DND-41 (cell line): Measurements from ENCODE around the gene RAD51B.

ENCODE experiments used
- ATAC-seq: fragments of 200-7000 bp; cut with Tn5 transposase; 3 replicates; pipeline ENCODE4 v1.9.1; 2021; ENCODE audit warnings: low read depth; ENCODE audit not compliant: insufficient read depth
- DNase-seq: peaks from one replicate; pipeline ENCODE4 v3.0.0-alpha.2; 2020
- H2AFZ ChIP-seq: 2 replicates; pipeline ENCODE4 v1.6.0; 2012; ENCODE audit warnings: low read depth, low read length
- H3K27ac ChIP-seq: 2 replicates; pipeline ENCODE4 v1.5.1; 2012; ENCODE audit warnings: low read length, inconsistent platforms
- H3K27me3 ChIP-seq: fragments of 200-600 bp; sonication (generic); 2 replicates; pipeline ENCODE4 v1.6.0; 2012; ENCODE audit warnings: low read length, mild to moderate bottlenecking, inconsistent platforms; ENCODE audit not compliant: insufficient read depth, poor library complexity
- H3K36me3 ChIP-seq: 2 replicates; pipeline ENCODE4 v1.5.1; 2012; ENCODE audit warnings: low read length, inconsistent platforms; ENCODE audit not compliant: insufficient read depth
- H3K4me1 ChIP-seq: 2 replicates; pipeline ENCODE4 v1.5.1; 2012; ENCODE audit warnings: mild to moderate bottlenecking, low read length; ENCODE audit not compliant: insufficient read depth
- H3K4me2 ChIP-seq: 2 replicates; pipeline ENCODE4 v1.6.0; 2012; ENCODE audit warnings: mild to moderate bottlenecking, moderate library complexity, low read length, inconsistent platforms; ENCODE audit not compliant: insufficient read depth
- H3K4me3 ChIP-seq, 2 experiments: fragments of 200-600 bp in 1 of 2; shearing (Covaris generic) in 1 of 2; 2 replicates each; pipeline ENCODE4 v1.5.1; 2012 to 2016; ENCODE audit warnings: inconsistent platforms in 2 of 2, low read length in 2 of 2, mild to moderate bottlenecking in 2 of 2, low read depth in 1 of 2, moderate library complexity in 1 of 2
- H3K79me2 ChIP-seq: 2 replicates; pipeline ENCODE4 v1.6.0; 2012; ENCODE audit warnings: low read length, inconsistent platforms; ENCODE audit not compliant: insufficient read depth
- H3K9ac ChIP-seq: 2 replicates; pipeline ENCODE4 v1.6.0; 2012; ENCODE audit warnings: low read depth, mild to moderate bottlenecking, inconsistent platforms, low read length, moderate library complexity
- H3K9me3 ChIP-seq: 2 replicates; pipeline ENCODE4 v1.5.1; 2012; ENCODE audit warnings: low read length, moderate library complexity, mild to moderate bottlenecking, inconsistent platforms; ENCODE audit not compliant: insufficient read depth, severe bottlenecking
- H4K20me1 ChIP-seq: 2 replicates; pipeline ENCODE4 v1.6.0; 2012; ENCODE audit warnings: low read length; ENCODE audit not compliant: insufficient read depth
- EZH2 ChIP-seq: IDR thresholded peaks from 3 replicates; pipeline ENCODE4 v1.6.1; 2012; ENCODE audit warnings: borderline replicate concordance, low read depth, mild to moderate bottlenecking, moderate library complexity, low read length, inconsistent platforms; ENCODE audit not compliant: severe bottlenecking
- TF ChIP-seq, protein P1 (sequence below): IDR thresholded peaks from 2 replicates; pipeline ENCODE4 v1.5.1; 2012; ENCODE audit warnings: borderline replicate concordance, low read length, moderate library complexity, mild to moderate bottlenecking; ENCODE audit not compliant: poor library complexity, severe bottlenecking; ENCODE audit errors: extremely low read depth

The RAD51B gene

DNA sequence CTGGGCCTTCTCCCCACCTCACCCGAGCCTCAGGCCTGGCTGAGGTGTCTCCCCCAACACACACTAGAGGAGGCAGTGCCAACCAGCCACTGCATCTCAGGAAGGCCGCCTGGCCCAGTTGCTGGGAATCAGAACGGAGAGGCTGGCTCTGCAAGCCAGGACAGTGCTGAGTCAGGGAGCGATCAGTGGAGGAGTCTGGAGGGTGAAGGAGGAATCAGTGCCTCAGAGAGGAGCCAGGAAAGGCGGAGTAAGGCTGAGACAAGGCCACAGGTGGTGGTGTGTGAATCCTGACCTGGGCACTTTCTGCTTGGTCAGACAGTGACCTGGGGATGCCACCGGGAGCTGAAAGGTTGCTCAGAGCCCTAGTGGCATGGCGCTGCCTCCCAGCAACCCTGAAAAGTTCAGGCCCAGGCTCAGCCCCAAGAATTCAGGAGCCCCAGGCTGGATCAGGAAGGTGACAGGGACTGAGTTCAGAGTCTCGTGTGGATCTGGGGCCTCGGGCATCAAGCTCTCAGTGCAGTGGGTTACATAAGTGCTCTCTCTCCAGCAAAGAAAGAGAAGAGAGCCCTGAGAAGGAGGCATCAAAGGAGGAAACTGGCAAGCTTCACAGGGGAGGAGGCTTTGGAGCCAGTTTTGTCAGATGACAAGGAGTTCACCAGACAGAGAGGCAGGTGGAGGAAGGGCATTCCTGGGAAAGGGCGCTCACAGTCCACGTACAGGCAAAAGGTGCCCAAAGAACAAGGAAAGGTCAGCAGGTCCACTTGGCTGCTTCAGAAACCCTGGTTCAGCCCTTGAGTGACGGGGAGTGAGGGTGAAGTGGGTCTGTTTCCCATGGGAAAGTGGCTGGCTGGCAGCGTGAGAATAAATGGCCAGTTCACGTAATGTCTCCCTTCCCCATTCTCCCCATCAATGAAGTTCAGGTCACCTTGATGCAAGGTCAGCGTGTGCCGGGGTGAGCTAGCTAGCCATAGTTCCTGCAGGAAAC is 885.4 kb downstream of the RAD51B start:
- TF ChIP-seq, protein P1, sequence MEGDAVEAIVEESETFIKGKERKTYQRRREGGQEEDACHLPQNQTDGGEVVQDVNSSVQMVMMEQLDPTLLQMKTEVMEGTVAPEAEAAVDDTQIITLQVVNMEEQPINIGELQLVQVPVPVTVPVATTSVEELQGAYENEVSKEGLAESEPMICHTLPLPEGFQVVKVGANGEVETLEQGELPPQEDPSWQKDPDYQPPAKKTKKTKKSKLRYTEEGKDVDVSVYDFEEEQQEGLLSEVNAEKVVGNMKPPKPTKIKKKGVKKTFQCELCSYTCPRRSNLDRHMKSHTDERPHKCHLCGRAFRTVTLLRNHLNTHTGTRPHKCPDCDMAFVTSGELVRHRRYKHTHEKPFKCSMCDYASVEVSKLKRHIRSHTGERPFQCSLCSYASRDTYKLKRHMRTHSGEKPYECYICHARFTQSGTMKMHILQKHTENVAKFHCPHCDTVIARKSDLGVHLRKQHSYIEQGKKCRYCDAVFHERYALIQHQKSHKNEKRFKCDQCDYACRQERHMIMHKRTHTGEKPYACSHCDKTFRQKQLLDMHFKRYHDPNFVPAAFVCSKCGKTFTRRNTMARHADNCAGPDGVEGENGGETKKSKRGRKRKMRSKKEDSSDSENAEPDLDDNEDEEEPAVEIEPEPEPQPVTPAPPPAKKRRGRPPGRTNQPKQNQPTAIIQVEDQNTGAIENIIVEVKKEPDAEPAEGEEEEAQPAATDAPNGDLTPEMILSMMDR: no peak
- TF ChIP-seq EZH2: no peak
- no peaks in the 10 kb centered on the region for H3K79me2 ChIP-seq
- H4K20me1 ChIP-seq: no peaks in the 10 kb centered on the region
- H3K4me1 ChIP-seq: no peaks in the 10 kb centered on the region
- H3K9me3 ChIP-seq: no peaks in the 10 kb centered on the region
- ATAC-seq (no peak), DNase-seq (no peak)
- H3K4me3 ChIP-seq: no peak overlapping the region
- H3K9ac ChIP-seq: no peak overlapping the region
- no peak overlapping the region for H3K27ac ChIP-seq
- no peak overlapping the region for H2AFZ ChIP-seq
- H3K4me2 ChIP-seq: no peak overlapping the region
- no peaks in the 10 kb centered on the region for H3K27me3 ChIP-seq
- H3K36me3 ChIP-seq: no peaks in the 10 kb centered on the region

- Histone ChIP-seq H3K9ac (no peak overlapping the region), H3K36me3 (no peaks in the 10 kb centered on the region), H4K20me1 (no peaks in the 10 kb centered on the region), H2AFZ (no peak overlapping the region), H3K27me3 (no peaks in the 10 kb centered on the region), H3K4me3 (no peak overlapping the region), H3K9me3 (no peaks in the 10 kb centered on the region), H3K79me2 (no peaks in the 10 kb centered on the region), H3K4me1 (no peaks in the 10 kb centered on the region), H3K27ac (no peak overlapping the region), H3K4me2 (no peak overlapping the region)
- TF ChIP-seq, protein P1: no peak
- no peak for TF ChIP-seq EZH2
- DNase-seq: no peak
- ATAC-seq: no peak
These were observed 886.2 kb downstream of the RAD51B start for GRCh38 chr14:68705741-68706283.

GRCh38 chr14:68707482-68707881 is 887.9 kb downstream of the RAD51B start:
- DNase-seq: no peak
- Histone ChIP-seq H3K9ac (no peak overlapping the region), H3K4me1 (no peaks in the 10 kb centered on the region), H4K20me1 (no peaks in the 10 kb centered on the region), H3K27me3 (no peaks in the 10 kb centered on the region), H3K9me3 (no peaks in the 10 kb centered on the region), H3K27ac (no peak overlapping the region), H2AFZ (no peak overlapping the region), H3K4me3 (no peak overlapping the region), H3K4me2 (no peak overlapping the region), H3K79me2 (no peaks in the 10 kb centered on the region), H3K36me3 (no peaks in the 10 kb centered on the region)
- ATAC-seq: no peak
- TF ChIP-seq, protein P1: no peak
- no peak for TF ChIP-seq EZH2
